WTC11 (cell line): ENCODE results near the gene TMEM128.

Experiments
- CBFB ChIP-seq: sonication (generic); formaldehyde crosslinking; IDR thresholded peaks from 2 replicates; pipeline ENCODE4 v1.8.1; 2022; ENCODE audit warnings: mild to moderate bottlenecking, low read depth, missing genetic modification reagents
- ETV6 ChIP-seq: sonication (generic); formaldehyde crosslinking; IDR thresholded peaks from 2 replicates; pipeline ENCODE4 v1.8.1; 2022; ENCODE audit warnings: mild to moderate bottlenecking, missing genetic modification reagents
- GABPB1 ChIP-seq: sonication (generic); formaldehyde crosslinking; IDR thresholded peaks from 2 replicates; pipeline ENCODE4 v1.8.1; 2023; ENCODE audit warnings: mild to moderate bottlenecking, missing genetic modification reagents
- KAT7 ChIP-seq: sonication (generic); formaldehyde crosslinking; IDR thresholded peaks from 2 replicates; pipeline ENCODE4 v1.8.1; 2023; ENCODE audit warnings: missing genetic modification reagents, mild to moderate bottlenecking, borderline replicate concordance
- OVOL2 ChIP-seq: fragments of 250-450 bp; sonication (Bioruptor Pico); IDR thresholded peaks from 2 replicates; pipeline ENCODE4 v1.9.0; 2021; ENCODE audit warnings: mild to moderate bottlenecking, borderline replicate concordance
- SMAD4 ChIP-seq: sonication (generic); formaldehyde crosslinking; IDR thresholded peaks from 2 replicates; pipeline ENCODE4 v1.8.0; 2022; ENCODE audit warnings: mild to moderate bottlenecking, missing genetic modification reagents
- SP1 ChIP-seq: sonication (generic); formaldehyde crosslinking; conservative IDR thresholded peaks from 2 replicates; pipeline ENCODE4 v1.8.1; 2022; ENCODE audit warnings: missing genetic modification reagents
- ZNF416 ChIP-seq: fragments of 250-450 bp; sonication (Bioruptor Pico); IDR thresholded peaks from 2 replicates; pipeline ENCODE4 v1.9.0; 2021; ENCODE audit warnings: mild to moderate bottlenecking, inconsistent platforms
- TF ChIP-seq, protein P1 (sequence below): sonication (generic); formaldehyde crosslinking; IDR thresholded peaks from 2 replicates; pipeline ENCODE4 v1.8.0; 2022; ENCODE audit warnings: mild to moderate bottlenecking, missing genetic modification reagents
- TF ChIP-seq, protein P2 (sequence below): fragments of 200-600 bp; IDR thresholded peaks from 2 replicates; pipeline ENCODE4 v1.8.0; 2022; ENCODE audit warnings: antibody characterized with exemption
- TF ChIP-seq, protein P3 (sequence below): fragments of 250-450 bp; sonication (Bioruptor Pico); IDR thresholded peaks from 2 replicates; pipeline ENCODE4 v2.1.2; 2022; ENCODE audit warnings: mild to moderate bottlenecking, moderate library complexity
- TF ChIP-seq, protein P4 (sequence below): sonication (generic); formaldehyde crosslinking; conservative IDR thresholded peaks from 2 replicates; pipeline ENCODE4 v1.8.1; 2023; ENCODE audit warnings: mild to moderate bottlenecking, low read depth, missing genetic modification reagents, moderate library complexity
- TF ChIP-seq, protein P5 (sequence below): sonication (generic); formaldehyde crosslinking; IDR thresholded peaks from 2 replicates; pipeline ENCODE4 v1.8.1; 2023; ENCODE audit warnings: mild to moderate bottlenecking, missing genetic modification reagents, moderate library complexity
- TF ChIP-seq, protein P6 (sequence below): sonication (generic); formaldehyde crosslinking; IDR thresholded peaks from 2 replicates; pipeline ENCODE4 v1.8.1; 2022; ENCODE audit warnings: mild to moderate bottlenecking, missing genetic modification reagents, moderate library complexity, borderline replicate concordance

DNA sequence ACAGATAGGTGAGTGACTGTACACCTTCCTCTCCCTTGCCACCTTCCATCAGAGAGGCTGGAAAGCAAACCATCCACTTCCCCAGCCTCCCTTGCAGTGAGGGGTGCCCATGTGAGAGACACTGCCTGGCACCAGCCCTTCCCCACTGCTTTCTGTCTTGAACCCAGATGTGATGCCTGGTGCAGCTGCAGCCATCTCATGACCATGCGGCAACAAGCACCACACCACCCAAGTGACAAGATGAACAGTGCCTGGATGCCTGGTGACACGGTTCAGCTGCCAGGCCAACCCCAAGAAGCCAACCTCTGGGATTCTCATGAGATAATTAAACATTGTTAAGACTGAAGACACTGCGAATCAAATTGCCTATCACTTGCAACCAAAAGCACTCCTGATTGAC lies 52.7 kb downstream of the TMEM128 start:
- TF ChIP-seq ETV6 (CRISPR knock-in tag) (no peak), SP1 (CRISPR knock-in tag) (no peak), ZNF416 (CRISPR knock-in tag) (no peak), OVOL2 (CRISPR knock-in tag) (no peak), KAT7 (CRISPR knock-in tag) (no peak), SMAD4 (CRISPR knock-in tag) (no peak), GABPB1 (no peak), CBFB (CRISPR knock-in tag) (no peak)
- TF ChIP-seq, protein P1, sequence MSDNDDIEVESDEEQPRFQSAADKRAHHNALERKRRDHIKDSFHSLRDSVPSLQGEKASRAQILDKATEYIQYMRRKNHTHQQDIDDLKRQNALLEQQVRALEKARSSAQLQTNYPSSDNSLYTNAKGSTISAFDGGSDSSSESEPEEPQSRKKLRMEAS (CRISPR knock-in tag), result no peak
- TF ChIP-seq, protein P2, sequence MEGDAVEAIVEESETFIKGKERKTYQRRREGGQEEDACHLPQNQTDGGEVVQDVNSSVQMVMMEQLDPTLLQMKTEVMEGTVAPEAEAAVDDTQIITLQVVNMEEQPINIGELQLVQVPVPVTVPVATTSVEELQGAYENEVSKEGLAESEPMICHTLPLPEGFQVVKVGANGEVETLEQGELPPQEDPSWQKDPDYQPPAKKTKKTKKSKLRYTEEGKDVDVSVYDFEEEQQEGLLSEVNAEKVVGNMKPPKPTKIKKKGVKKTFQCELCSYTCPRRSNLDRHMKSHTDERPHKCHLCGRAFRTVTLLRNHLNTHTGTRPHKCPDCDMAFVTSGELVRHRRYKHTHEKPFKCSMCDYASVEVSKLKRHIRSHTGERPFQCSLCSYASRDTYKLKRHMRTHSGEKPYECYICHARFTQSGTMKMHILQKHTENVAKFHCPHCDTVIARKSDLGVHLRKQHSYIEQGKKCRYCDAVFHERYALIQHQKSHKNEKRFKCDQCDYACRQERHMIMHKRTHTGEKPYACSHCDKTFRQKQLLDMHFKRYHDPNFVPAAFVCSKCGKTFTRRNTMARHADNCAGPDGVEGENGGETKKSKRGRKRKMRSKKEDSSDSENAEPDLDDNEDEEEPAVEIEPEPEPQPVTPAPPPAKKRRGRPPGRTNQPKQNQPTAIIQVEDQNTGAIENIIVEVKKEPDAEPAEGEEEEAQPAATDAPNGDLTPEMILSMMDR, result no peak
- TF ChIP-seq, protein P3, sequence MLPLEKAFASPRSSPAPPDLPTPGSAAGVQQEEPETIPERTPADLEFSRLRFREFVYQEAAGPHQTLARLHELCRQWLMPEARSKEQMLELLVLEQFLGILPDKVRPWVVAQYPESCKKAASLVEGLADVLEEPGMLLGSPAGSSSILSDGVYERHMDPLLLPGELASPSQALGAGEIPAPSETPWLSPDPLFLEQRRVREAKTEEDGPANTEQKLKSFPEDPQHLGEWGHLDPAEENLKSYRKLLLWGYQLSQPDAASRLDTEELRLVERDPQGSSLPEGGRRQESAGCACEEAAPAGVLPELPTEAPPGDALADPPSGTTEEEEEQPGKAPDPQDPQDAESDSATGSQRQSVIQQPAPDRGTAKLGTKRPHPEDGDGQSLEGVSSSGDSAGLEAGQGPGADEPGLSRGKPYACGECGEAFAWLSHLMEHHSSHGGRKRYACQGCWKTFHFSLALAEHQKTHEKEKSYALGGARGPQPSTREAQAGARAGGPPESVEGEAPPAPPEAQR, result no peak
- TF ChIP-seq, protein P4, sequence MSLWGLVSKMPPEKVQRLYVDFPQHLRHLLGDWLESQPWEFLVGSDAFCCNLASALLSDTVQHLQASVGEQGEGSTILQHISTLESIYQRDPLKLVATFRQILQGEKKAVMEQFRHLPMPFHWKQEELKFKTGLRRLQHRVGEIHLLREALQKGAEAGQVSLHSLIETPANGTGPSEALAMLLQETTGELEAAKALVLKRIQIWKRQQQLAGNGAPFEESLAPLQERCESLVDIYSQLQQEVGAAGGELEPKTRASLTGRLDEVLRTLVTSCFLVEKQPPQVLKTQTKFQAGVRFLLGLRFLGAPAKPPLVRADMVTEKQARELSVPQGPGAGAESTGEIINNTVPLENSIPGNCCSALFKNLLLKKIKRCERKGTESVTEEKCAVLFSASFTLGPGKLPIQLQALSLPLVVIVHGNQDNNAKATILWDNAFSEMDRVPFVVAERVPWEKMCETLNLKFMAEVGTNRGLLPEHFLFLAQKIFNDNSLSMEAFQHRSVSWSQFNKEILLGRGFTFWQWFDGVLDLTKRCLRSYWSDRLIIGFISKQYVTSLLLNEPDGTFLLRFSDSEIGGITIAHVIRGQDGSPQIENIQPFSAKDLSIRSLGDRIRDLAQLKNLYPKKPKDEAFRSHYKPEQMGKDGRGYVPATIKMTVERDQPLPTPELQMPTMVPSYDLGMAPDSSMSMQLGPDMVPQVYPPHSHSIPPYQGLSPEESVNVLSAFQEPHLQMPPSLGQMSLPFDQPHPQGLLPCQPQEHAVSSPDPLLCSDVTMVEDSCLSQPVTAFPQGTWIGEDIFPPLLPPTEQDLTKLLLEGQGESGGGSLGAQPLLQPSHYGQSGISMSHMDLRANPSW (CRISPR knock-in tag), result no peak
- TF ChIP-seq, protein P5, sequence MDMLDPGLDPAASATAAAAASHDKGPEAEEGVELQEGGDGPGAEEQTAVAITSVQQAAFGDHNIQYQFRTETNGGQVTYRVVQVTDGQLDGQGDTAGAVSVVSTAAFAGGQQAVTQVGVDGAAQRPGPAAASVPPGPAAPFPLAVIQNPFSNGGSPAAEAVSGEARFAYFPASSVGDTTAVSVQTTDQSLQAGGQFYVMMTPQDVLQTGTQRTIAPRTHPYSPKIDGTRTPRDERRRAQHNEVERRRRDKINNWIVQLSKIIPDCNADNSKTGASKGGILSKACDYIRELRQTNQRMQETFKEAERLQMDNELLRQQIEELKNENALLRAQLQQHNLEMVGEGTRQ (CRISPR knock-in tag), result no peak
- TF ChIP-seq, protein P6, sequence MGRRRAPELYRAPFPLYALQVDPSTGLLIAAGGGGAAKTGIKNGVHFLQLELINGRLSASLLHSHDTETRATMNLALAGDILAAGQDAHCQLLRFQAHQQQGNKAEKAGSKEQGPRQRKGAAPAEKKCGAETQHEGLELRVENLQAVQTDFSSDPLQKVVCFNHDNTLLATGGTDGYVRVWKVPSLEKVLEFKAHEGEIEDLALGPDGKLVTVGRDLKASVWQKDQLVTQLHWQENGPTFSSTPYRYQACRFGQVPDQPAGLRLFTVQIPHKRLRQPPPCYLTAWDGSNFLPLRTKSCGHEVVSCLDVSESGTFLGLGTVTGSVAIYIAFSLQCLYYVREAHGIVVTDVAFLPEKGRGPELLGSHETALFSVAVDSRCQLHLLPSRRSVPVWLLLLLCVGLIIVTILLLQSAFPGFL (CRISPR knock-in tag), result no peak
